ENCODE results near the gene BEST1. TPM values are rescaled to one million over a fixed set of nuclear protein-coding genes. Genes with fewer than 3 reads are reported as not detected.

Gene BEST1
- total RNA-seq, 1 donor, result 8.0 TPM

GRCh38 chr11:61907282-61907681 is 42.9 kb upstream of the BEST1 start:
- no peaks in the 10 kb centered on the region for H3K27me3 ChIP-seq (ENCODE audit: insufficient read depth, low read length)
- H3K9me3 ChIP-seq (ENCODE audit: low read depth, low read length), result no peaks in the 10 kb centered on the region
- H3K79me2 ChIP-seq (ENCODE audit: insufficient read depth, low read length), result no peaks in the 10 kb centered on the region
- H3K36me3 ChIP-seq (ENCODE audit: insufficient read depth, low read length), result no peaks in the 10 kb centered on the region
- no peak overlapping the region for H3K4me2 ChIP-seq (ENCODE audit: insufficient read depth, low read length)
- DNase-seq (ENCODE audit: insufficient read length, low spot score, missing footprints), result peak; percentile 42
- no peak overlapping the region for H2AFZ ChIP-seq (ENCODE audit: low read length)
- no peak for TF ChIP-seq CTCF (IDR thresholded peaks at IDR 0.05; ENCODE audit: extremely low read depth, low read depth, low read length)
- H3K4me3 ChIP-seq (ENCODE audit: insufficient read depth, low read length), result no peak overlapping the region
- peaks cover 3% of the 10 kb centered on the region for H4K20me1 ChIP-seq (ENCODE audit: insufficient read depth, low read length)
- no peak overlapping the region for H3K27ac ChIP-seq (ENCODE audit: low read depth, low read length)
- H3K4me1 ChIP-seq (ENCODE audit: insufficient read depth, low read length), result no peaks in the 10 kb centered on the region

- Histone ChIP-seq H3K27me3 (ENCODE audit: insufficient read depth, low read length) (no peaks in the 10 kb centered on the region), H3K4me1 (ENCODE audit: insufficient read depth, low read length) (no peaks in the 10 kb centered on the region), H3K79me2 (ENCODE audit: insufficient read depth, low read length) (no peaks in the 10 kb centered on the region), H3K4me3 (ENCODE audit: insufficient read depth, low read length) (no peak overlapping the region), H3K4me2 (ENCODE audit: insufficient read depth, low read length) (no peak overlapping the region), H3K9me3 (ENCODE audit: low read depth, low read length) (no peaks in the 10 kb centered on the region), H3K36me3 (ENCODE audit: insufficient read depth, low read length) (no peaks in the 10 kb centered on the region), H3K27ac (ENCODE audit: low read depth, low read length) (no peak overlapping the region), H2AFZ (ENCODE audit: low read length) (no peak overlapping the region), H4K20me1 (ENCODE audit: insufficient read depth, low read length) (peaks cover 3% of the 10 kb centered on the region)
- DNase-seq (ENCODE audit: insufficient read length, low spot score, missing footprints), result peak; percentile 84
- no peak for TF ChIP-seq CTCF (IDR thresholded peaks at IDR 0.05; ENCODE audit: extremely low read depth, low read depth, low read length)
These were observed 42.1 kb upstream of the BEST1 start for GRCh38 chr11:61907871-61908729.

- H4K20me1 ChIP-seq (ENCODE audit: insufficient read depth, low read length), result peaks cover 3% of the 10 kb centered on the region
- H3K79me2 ChIP-seq (ENCODE audit: insufficient read depth, low read length), result no peaks in the 10 kb centered on the region
- no peak overlapping the region for H3K27ac ChIP-seq (ENCODE audit: low read depth, low read length)
- TF ChIP-seq CTCF (IDR thresholded peaks at IDR 0.05; ENCODE audit: extremely low read depth, low read depth, low read length), result no peak
- no peaks in the 10 kb centered on the region for H3K36me3 ChIP-seq (ENCODE audit: insufficient read depth, low read length)
- H3K4me1 ChIP-seq (ENCODE audit: insufficient read depth, low read length), result no peaks in the 10 kb centered on the region
- H3K4me3 ChIP-seq (ENCODE audit: insufficient read depth, low read length), result no peak overlapping the region
- H3K9me3 ChIP-seq (ENCODE audit: low read depth, low read length), result no peaks in the 10 kb centered on the region
- H2AFZ ChIP-seq (ENCODE audit: low read length), result no peak overlapping the region
- peak; percentile 78 for DNase-seq (ENCODE audit: insufficient read length, low spot score, missing footprints)
- no peaks in the 10 kb centered on the region for H3K27me3 ChIP-seq (ENCODE audit: insufficient read depth, low read length)
- no peak overlapping the region for H3K4me2 ChIP-seq (ENCODE audit: insufficient read depth, low read length)
These were observed 41.3 kb upstream of the BEST1 start for GRCh38 chr11:61908730-61909316.

Data from osteoblast (primary cell).